HG03442 (cell line): Measurements from ENCODE around the gene RNF222.
"Not testable (repeated sequence)": the region's sequence is repeated elsewhere in the genome, so short reads cannot be mapped to it uniquely, and the experiment has no call there.

Source experiments
- ATAC-seq: cut with Tn5 transposase; IDR thresholded peaks from one replicate; pipeline ENCODE4 v1.9.1; 2021; ENCODE audit warnings: mild to moderate bottlenecking, moderate library complexity; ENCODE audit not compliant: unreplicated experiment

Gene RNF222

GRCh38 chr17:8347001-8347400 lies 50.6 kb downstream of the RNF222 start:
- not testable (repeated sequence) for ATAC-seq

GRCh38 chr17:8345951-8346665 lies 51.5 kb downstream of the RNF222 start:
- no peak for ATAC-seq

DNA sequence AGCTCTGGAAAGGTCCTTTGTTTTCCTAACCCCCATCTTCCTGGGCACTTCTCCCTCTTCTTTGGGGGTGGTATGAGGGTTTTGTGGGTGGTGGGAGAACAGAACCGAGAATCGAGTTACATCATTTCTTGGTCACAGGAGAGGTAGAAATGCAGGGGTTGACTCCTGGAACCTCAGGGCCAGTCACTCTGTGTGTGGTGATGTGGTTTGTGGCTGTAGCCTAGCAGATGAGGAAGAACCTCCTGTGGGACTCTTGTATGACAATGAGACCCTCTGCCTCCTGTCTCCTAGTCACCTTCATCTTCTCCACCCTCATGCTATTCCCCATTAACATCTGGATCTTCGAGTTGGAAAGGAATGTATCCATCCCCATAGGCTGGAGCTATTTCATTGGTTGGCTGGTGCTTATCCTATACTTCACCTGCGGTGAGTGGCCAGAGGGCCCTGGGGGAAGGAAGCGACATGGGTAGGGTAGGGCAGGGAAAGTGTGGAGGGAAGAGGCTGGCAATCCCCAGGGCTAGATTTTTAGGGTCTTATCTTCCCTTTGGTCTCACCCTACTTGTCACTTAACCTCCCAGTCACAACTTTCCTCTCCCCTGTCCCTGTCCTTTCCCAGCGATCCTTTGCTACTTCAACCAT lies 52.5 kb downstream of the RNF222 start:
- no peak for ATAC-seq

- ATAC-seq: no peak
Observed at GRCh38 chr17:8341456-8341855, 56.2 kb downstream of the RNF222 start.
